ENCODE results near the gene CCDC188.

DNA sequence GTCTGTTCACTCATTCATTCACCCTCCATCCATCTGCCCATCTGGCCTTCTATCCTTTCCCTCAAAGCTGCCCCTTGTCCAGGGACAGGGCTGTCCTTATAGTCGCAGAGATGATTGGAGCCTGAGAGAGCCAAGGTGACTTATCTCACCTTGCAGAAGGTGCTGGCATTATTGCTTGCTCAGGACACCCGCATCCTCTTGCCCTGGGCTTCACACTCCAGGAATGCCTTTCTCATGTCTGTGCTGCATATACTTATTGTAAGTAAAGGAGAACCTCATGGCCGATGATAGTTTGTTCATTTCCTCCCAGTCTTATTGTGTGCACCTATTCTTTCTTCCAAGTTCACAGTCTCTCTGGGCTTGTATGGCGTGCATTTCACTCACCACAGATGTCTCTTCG, 49.1 kb upstream of the CCDC188 start:
- TF ChIP-seq CTCF (IDR thresholded peaks at IDR 0.05): no peak
- TF ChIP-seq POLR2A (IDR thresholded peaks at IDR 0.05): no peak

All from right lobe of liver (tissue), 4 donors.